HepG2 (cell line): ENCODE data around the gene OARD1. TPM values are rescaled to one million over a fixed set of nuclear protein-coding genes. Genes with fewer than 3 reads are reported as not detected.

Experiments
- DNMT3B ChIP-seq: conservative IDR thresholded peaks from 2 replicates; pipeline ENCODE4 v1.6.1; 2016; ENCODE audit warnings: missing biosample characterization, control low read depth
- HDAC6 ChIP-seq: fragments of 200-600 bp; sonication (generic); IDR thresholded peaks from 2 replicates; pipeline ENCODE4 v1.7.0; 2017; ENCODE audit warnings: mild to moderate bottlenecking, antibody characterized with exemption, low read length, low read depth
- LBX2 ChIP-seq: sonication (generic); formaldehyde crosslinking; IDR thresholded peaks from 2 replicates; pipeline ENCODE4 v1.5.0; 2020; ENCODE audit warnings: missing genetic modification reagents, mild to moderate bottlenecking, borderline replicate concordance
- MED8 ChIP-seq: sonication (generic); formaldehyde crosslinking; IDR thresholded peaks from 2 replicates; pipeline ENCODE4 v1.8.1; 2023; ENCODE audit warnings: mild to moderate bottlenecking, missing genetic modification reagents; ENCODE audit not compliant: insufficient replicate concordance
- PAWR ChIP-seq: sonication (generic); formaldehyde crosslinking; IDR thresholded peaks from 2 replicates; pipeline ENCODE4 v1.4.0; 2020; ENCODE audit warnings: missing genetic modification reagents, mild to moderate bottlenecking, borderline replicate concordance
- PLSCR1 ChIP-seq: sonication (generic); formaldehyde crosslinking; IDR thresholded peaks from 2 replicates; pipeline ENCODE4 v1.5.0; 2020; ENCODE audit warnings: missing genetic modification reagents, mild to moderate bottlenecking, borderline replicate concordance
- POLR2G ChIP-seq: fragments of 200-400 bp; formaldehyde crosslinking; IDR thresholded peaks from 2 replicates; pipeline ENCODE4 v1.6.1; 2018; ENCODE audit warnings: mild to moderate bottlenecking, low read depth, low read length, moderate library complexity
- PPARG ChIP-seq: conservative IDR thresholded peaks from 2 replicates; pipeline ENCODE4 v1.6.1; 2016; ENCODE audit warnings: missing biosample characterization, missing genetic modification reagents
- REST ChIP-seq, 2 experiments: IDR thresholded peaks; 2 replicates each; pipeline ENCODE4 v1.6.1; 2011 to 2012; ENCODE audit warnings: low read length in 2 of 2, borderline replicate concordance in 1 of 2, low read depth in 1 of 2, mild to moderate bottlenecking in 1 of 2, moderate library complexity in 1 of 2
- SIN3B ChIP-seq: fragments of 150-350 bp; IDR thresholded peaks from 2 replicates; pipeline ENCODE4 v1.6.1; 2014; ENCODE audit warnings: low read length
- TRIM22 ChIP-seq: fragments of 450-650 bp; IDR thresholded peaks from 2 replicates; pipeline ENCODE4 v1.6.1; 2017
- XRCC5 ChIP-seq: fragments of 200-400 bp; formaldehyde crosslinking; optimal IDR thresholded peaks from 2 replicates; pipeline ENCODE3; 2017; ENCODE audit warnings: mild to moderate bottlenecking, low read length
- ZBTB49 ChIP-seq: sonication (generic); formaldehyde crosslinking; IDR thresholded peaks from 2 replicates; pipeline ENCODE4 v1.4.0; 2020; ENCODE audit warnings: missing genetic modification reagents, borderline replicate concordance
- ZNF225 ChIP-seq: sonication (generic); formaldehyde crosslinking; IDR thresholded peaks from 2 replicates; pipeline ENCODE4 v1.4.0; 2020; ENCODE audit warnings: mild to moderate bottlenecking, missing genetic modification reagents
- ZNF430 ChIP-seq: sonication (generic); formaldehyde crosslinking; IDR thresholded peaks from 2 replicates; pipeline ENCODE4 v1.9.0; 2021; ENCODE audit warnings: mild to moderate bottlenecking, missing genetic modification reagents
- ZNF577 ChIP-seq: sonication (generic); formaldehyde crosslinking; IDR thresholded peaks from 2 replicates; pipeline ENCODE4 v1.4.0; 2020; ENCODE audit warnings: mild to moderate bottlenecking, low read depth, missing genetic modification reagents, borderline replicate concordance
- polyA plus RNA-seq, 8 experiments: library from polyadenylated mRNA; depleted of rRNA in 3 of 8; stranded (reverse) in 7 of 8; unstranded in 1 of 8; fragments of >200 nt; fragmentation: Illumina TruSeq in 4 of 8; extraction: Trizol in 4 of 8; gene quantifications; 2 replicates each; pipeline versions ENCODE4 v1.2.1 to v1.2.3, GENCODE V29; 2011 to 2016; ENCODE audit warnings: low read depth in 4 of 8, missing spikeins in 1 of 8, mixed read lengths in 1 of 8; ENCODE audit not compliant: insufficient read depth in 1 of 8
- total RNA-seq, 5 experiments: library from RNA; depleted of rRNA; stranded (reverse); fragments of >200 nt; fragmentation: Illumina TruSeq; extraction: Trizol; gene quantifications; 2 replicates each; pipeline ENCODE4 v1.2.3, GENCODE V29; 2016; ENCODE audit warnings: low read depth in 1 of 5

Gene OARD1
- total and polyA plus RNA-seq, 2 of the 13 experiments (the other 11 are each of a cell fraction or from before 2014, with no cell fraction given), result 18.4 to 49.0 TPM

GRCh38 chr6:41071923-41072835, at the start of gene OARD1 (continued):
- TF ChIP-seq ZBTB49 (CRISPR knock-in tag), result no peak
- TF ChIP-seq PPARG (CRISPR knock-in tag), result peak; percentile 97
- no peak for TF ChIP-seq PLSCR1
- no peak for TF ChIP-seq ZNF577 (CRISPR knock-in tag)
- no peak for TF ChIP-seq XRCC5
- peak; percentile 63 for TF ChIP-seq ZNF430 (CRISPR knock-in tag)
- TF ChIP-seq LBX2 (CRISPR knock-in tag), result no peak
- peak; percentile 98 for TF ChIP-seq POLR2G
- TF ChIP-seq PAWR, result no peak
- no peak for TF ChIP-seq TRIM22
- TF ChIP-seq MED8 (CRISPR knock-in tag), result peak; percentile 29
- peak; percentile 89; the same call in 1 of the 2 replicates for TF ChIP-seq ZNF225 (CRISPR knock-in tag)
- no peak for TF ChIP-seq HDAC6
- no peak for TF ChIP-seq REST (IDR thresholded peaks at IDR 0.05; ENCODE audit: borderline replicate concordance in 1 of 2, low read depth in 1 of 2, low read length in 2 of 2)
- peak; percentile 37; the same call in 1 of the 2 replicates for TF ChIP-seq SIN3B
- TF ChIP-seq DNMT3B (CRISPR knock-in tag), result peak; percentile 18; the same call in 1 of the 2 replicates
